IMR-90 (cell line): ENCODE data around the gene SLC8A1. TPM values are rescaled to one million over a fixed set of nuclear protein-coding genes. Genes with fewer than 3 reads are reported as not detected.

Experiments
- ATAC-seq: fragments of 200-7000 bp; cut with Tn5 transposase; 2 replicates; pipeline ENCODE4 v1.9.1; 2020; ENCODE audit warnings: low read depth, mild to moderate bottlenecking, moderate library complexity
- BruUV-seq: library from RNA; stranded (reverse); fragments of 400-500 nt; replicated peaks from 2 replicates; lab custom pipeline; 2021; lab: Mats Ljungman, UMichigan
- CTCF ChIA-PET: fragments of 300-600 bp; formaldehyde crosslinking; extraction: SDS; loops from one replicate; lab custom pipeline; 2021; ENCODE audit warnings: antibody characterized with exemption; lab: Yijun Ruan, JAX
- POLR2A ChIA-PET: fragments of 300-600 bp; sonication (Branson Sonifier 250); formaldehyde crosslinking; loops from one replicate; lab custom pipeline; 2022; ENCODE audit warnings: antibody characterized with exemption; ENCODE audit not compliant: unreplicated experiment; lab: Charles Lee
- DNase-seq: peaks from one replicate; pipeline ENCODE4 v3.0.0; 2013
- H2AFZ ChIP-seq: replicated peaks from 2 replicates; pipeline ENCODE3; 2013; ENCODE audit warnings: low read length, mild to moderate bottlenecking; ENCODE audit not compliant: poor library complexity
- H2AK5ac ChIP-seq: 2 replicates; pipeline ENCODE4 v1.6.1; 2013; ENCODE audit warnings: low read depth, low read length, inconsistent platforms
- H2AK9ac ChIP-seq: replicated peaks from 2 replicates; pipeline ENCODE3; 2013; ENCODE audit warnings: mild to moderate bottlenecking, low read depth, low read length, moderate library complexity; ENCODE audit not compliant: poor library complexity
- H2BK120ac ChIP-seq: 2 replicates; pipeline ENCODE4 v1.6.1; 2013; ENCODE audit warnings: low read depth, low read length, inconsistent platforms
- H2BK15ac ChIP-seq: 3 replicates; pipeline ENCODE4 v1.6.1; 2013; ENCODE audit warnings: low read depth, low read length, inconsistent platforms
- H2BK20ac ChIP-seq: 2 replicates; pipeline ENCODE4 v1.6.1; 2013; ENCODE audit warnings: low read depth, mild to moderate bottlenecking, inconsistent platforms, low read length, moderate library complexity
- H2BK5ac ChIP-seq: 2 replicates; pipeline ENCODE4 v1.6.1; 2013; ENCODE audit warnings: mild to moderate bottlenecking, low read depth, low read length, inconsistent platforms; ENCODE audit not compliant: poor library complexity, severe bottlenecking
- H3K14ac ChIP-seq: replicated peaks from 2 replicates; pipeline ENCODE4 v1.6.1; 2013; ENCODE audit warnings: low read depth, low read length, inconsistent platforms
- H3K18ac ChIP-seq: 2 replicates; pipeline ENCODE4 v1.6.1; 2013; ENCODE audit warnings: low read depth, low read length, control low read depth
- H3K23ac ChIP-seq: 2 replicates; pipeline ENCODE4 v1.6.1; 2013; ENCODE audit warnings: low read depth, low read length, inconsistent platforms
- H3K27ac ChIP-seq: 2 replicates; pipeline ENCODE4 v1.5.1; 2013; ENCODE audit warnings: mild to moderate bottlenecking, control low read depth, low read length; ENCODE audit not compliant: insufficient read depth
- H3K27me3 ChIP-seq: 2 replicates; pipeline ENCODE4 v1.6.1; 2013; ENCODE audit warnings: low read length; ENCODE audit not compliant: control insufficient read depth, insufficient read depth
- H3K36me3 ChIP-seq: 2 replicates; pipeline ENCODE4 v1.6.1; 2013; ENCODE audit warnings: low read length, mixed read lengths; ENCODE audit not compliant: control insufficient read depth, insufficient read depth
- H3K4ac ChIP-seq: 2 replicates; pipeline ENCODE4 v1.6.1; 2013; ENCODE audit warnings: low read depth, low read length, inconsistent platforms
- H3K4me1 ChIP-seq: 2 replicates; pipeline ENCODE4 v1.6.1; 2013; ENCODE audit warnings: low read length, mixed read lengths; ENCODE audit not compliant: control insufficient read depth, insufficient read depth
- H3K4me2 ChIP-seq: 2 replicates; pipeline ENCODE4 v1.6.1; 2013; ENCODE audit warnings: low read depth, mild to moderate bottlenecking, control low read depth, low read length, moderate library complexity
- H3K4me3 ChIP-seq: 2 replicates; pipeline ENCODE4 v1.5.1; 2013; ENCODE audit warnings: low read depth, mild to moderate bottlenecking, control low read depth, low read length, moderate library complexity; ENCODE audit not compliant: insufficient read depth
- H3K56ac ChIP-seq: 2 replicates; pipeline ENCODE4 v1.6.1; 2013; ENCODE audit warnings: low read length, inconsistent platforms; ENCODE audit not compliant: insufficient read depth; ENCODE audit errors: extremely low read depth
- H3K79me1 ChIP-seq, 2 experiments: 2 replicates each; pipeline ENCODE4 v1.6.1; 2013; ENCODE audit warnings: low read length in 2 of 2, inconsistent platforms in 1 of 2, low read depth in 1 of 2
- H3K9ac ChIP-seq: 2 replicates; pipeline ENCODE4 v1.6.1; 2013; ENCODE audit warnings: low read depth, low read length, control low read depth
- H3K9me1 ChIP-seq: 2 replicates; pipeline ENCODE4 v1.6.1; 2013; ENCODE audit warnings: low read length, inconsistent platforms; ENCODE audit not compliant: insufficient read depth
- H3K9me3 ChIP-seq: 2 replicates; pipeline ENCODE4 v1.6.1; 2013; ENCODE audit warnings: low read length; ENCODE audit not compliant: control insufficient read depth, insufficient read depth
- H4K20me1 ChIP-seq: 2 replicates; pipeline ENCODE4 v1.6.1; 2013; ENCODE audit warnings: low read length, inconsistent platforms; ENCODE audit not compliant: insufficient read depth
- H4K5ac ChIP-seq: 2 replicates; pipeline ENCODE4 v1.6.1; 2013; ENCODE audit warnings: mild to moderate bottlenecking, low read depth, low read length, control low read depth
- H4K8ac ChIP-seq, 2 experiments: 2 replicates each; pipeline ENCODE4 v1.6.1; 2013; ENCODE audit warnings: low read depth in 2 of 2, low read length in 2 of 2, control low read depth in 1 of 2, inconsistent platforms in 1 of 2
- H4K91ac ChIP-seq: 2 replicates; pipeline ENCODE4 v1.6.1; 2013; ENCODE audit warnings: low read depth, low read length, inconsistent platforms; ENCODE audit not compliant: insufficient read depth
- BHLHE40 ChIP-seq: fragments of 150-350 bp; IDR thresholded peaks from 2 replicates; pipeline ENCODE4 v1.6.1; 2016; ENCODE audit warnings: mild to moderate bottlenecking, low read depth, low read length
- CEBPB ChIP-seq: IDR thresholded peaks from 2 replicates; pipeline ENCODE4 v1.6.1; 2012; ENCODE audit warnings: low read depth, low read length, improper control_type of control experiment
- CHD1 ChIP-seq: IDR thresholded peaks from 2 replicates; pipeline ENCODE4 v1.6.1; 2012; ENCODE audit warnings: low read depth, low read length, improper control_type of control experiment
- ELK1 ChIP-seq: fragments of 150-350 bp; IDR thresholded peaks from 2 replicates; pipeline ENCODE4 v1.6.1; 2016; ENCODE audit warnings: low read depth, mild to moderate bottlenecking, low read length, moderate library complexity, borderline replicate concordance
- MAFK ChIP-seq: IDR thresholded peaks from 2 replicates; pipeline ENCODE4 v1.6.1; 2012; ENCODE audit warnings: low read depth, low read length, improper control_type of control experiment
- MAZ ChIP-seq: IDR thresholded peaks from 2 replicates; pipeline ENCODE4 v1.6.1; 2012; ENCODE audit warnings: low read depth, mild to moderate bottlenecking, low read length, improper control_type of control experiment, moderate library complexity, borderline replicate concordance
- RAD21 ChIP-seq: IDR thresholded peaks from 2 replicates; pipeline ENCODE4 v1.6.1; 2012; ENCODE audit warnings: low read length, improper control_type of control experiment
- RCOR1 ChIP-seq: IDR thresholded peaks from 2 replicates; pipeline ENCODE4 v1.6.1; 2012; ENCODE audit warnings: mild to moderate bottlenecking, low read length, improper control_type of control experiment; ENCODE audit not compliant: insufficient replicate concordance
- RFX5 ChIP-seq: IDR thresholded peaks from 2 replicates; pipeline ENCODE4 v1.8.0; 2012; ENCODE audit warnings: low read depth, mild to moderate bottlenecking, low read length, moderate library complexity
- SMC3 ChIP-seq: fragments of 150-350 bp; IDR thresholded peaks from 2 replicates; pipeline ENCODE4 v1.6.1; 2016; ENCODE audit warnings: low read depth, mild to moderate bottlenecking, antibody characterized with exemption, low read length, moderate library complexity
- WGBS, 2 experiments: methylation state at CpG; one replicate each; pipeline versions ENCODE4 v1.1.5 to v1.1.7; 2013; ENCODE audit warnings: missing lambda C conversion rate in 2 of 2; ENCODE audit not compliant: insufficient read length in 1 of 2; ENCODE audit errors: extremely low coverage in 2 of 2; 5-methylcytosine and 5-hydroxymethylcytosine counted together
- dilution Hi-C: fragments of 300-500 bp; cut with HindIII; formaldehyde crosslinking; loops from one replicate; pipeline ENCODE4 v1.14.3; 2018; ENCODE audit warnings: low sequenced_read_pairs; ENCODE audit not compliant: unreplicated experiment
- in situ Hi-C: fragments of 300-500 bp; cut with MboI; formaldehyde crosslinking; loops from 3 replicates; pipeline ENCODE4 v1.14.3; 2019; ENCODE audit warnings: low sequenced_read_pairs, inconsistent platforms, mixed read lengths
- intact Hi-C: fragments of 100-400 bp; cut with micrococcal nuclease; formaldehyde crosslinking; loops from 2 replicates; pipeline ENCODE4 v1.10.0; 2022
- polyA plus RNA-seq, 3 experiments: library from polyadenylated mRNA; depleted of rRNA; stranded (reverse); fragments of >200 nt; gene quantifications; 2 replicates each; pipeline ENCODE4 v1.2.3, GENCODE V29; 2012; ENCODE audit warnings: low replicate concordance in 1 of 3
- total RNA-seq: library from RNA; depleted of rRNA; stranded (reverse); fragments of >200 nt; gene quantifications from 2 replicates; pipeline ENCODE4 v1.2.3, GENCODE V29; 2012

The SLC8A1 gene
- total and polyA plus RNA-seq, 2 of the 4 experiments (the other 2 are of a cell fraction), result 7.7 to 57.0 TPM

GRCh38 chr2:40166006-40166405 lies 285.9 kb downstream of the SLC8A1 start:
- peaks cover 12% of the 10 kb centered on the region; the same call in 1 of the 2 replicates for H3K4me1 ChIP-seq
- no peak overlapping the region for H3K23ac ChIP-seq
- H4K20me1 ChIP-seq, result no peaks in the 10 kb centered on the region
- TF ChIP-seq CEBPB, result no peak
- TF ChIP-seq RAD21, result no peak
- no peak for TF ChIP-seq MAZ
- no peak for TF ChIP-seq CHD1
- no peak for TF ChIP-seq RCOR1
- TF ChIP-seq BHLHE40, result no peak
- no peak for TF ChIP-seq ELK1
- no peak for TF ChIP-seq RFX5
- no peak for TF ChIP-seq SMC3
- no peak for TF ChIP-seq MAFK
- H2AFZ ChIP-seq, result no peak overlapping the region
- H3K9me3 ChIP-seq, result no peaks in the 10 kb centered on the region
- peaks cover 12% of the 10 kb centered on the region for H3K36me3 ChIP-seq
- no peak overlapping the region for H3K9ac ChIP-seq
- H3K4ac ChIP-seq, result no peak overlapping the region
- H4K8ac ChIP-seq, result no peak overlapping the region
- ATAC-seq (no peak), DNase-seq (no peak)
- no peak overlapping the region for H2BK120ac ChIP-seq
- peaks cover 5% of the 10 kb centered on the region; the same call in 1 of the 2 replicates for H3K9me1 ChIP-seq
- intact Hi-C loops (no loop called here), in situ Hi-C loops (no loop called here), dilution Hi-C loops (no loop called here)
- peak overlapping the region; percentile 72; the same call in 1 of the 2 replicates for H4K5ac ChIP-seq
- no peak overlapping the region for H3K56ac ChIP-seq
- ChIA-PET CTCF (interaction anchor here (1.3 to 1.5 kb wide), 2 partner anchors 12 to 255 kb away, joined by 3 to 4 read pairs; no protein-coding TSS in a partner anchor), POLR2A (no interaction called here)
- H3K27me3 ChIP-seq, result no peaks in the 10 kb centered on the region
- no CpG with 5 or more reads among the region's 2 CpGs for WGBS, 2 experiments
- no peak overlapping the region; the same call in 1 of the 2 replicates for H3K27ac ChIP-seq
- H4K91ac ChIP-seq, result no peak overlapping the region
- no peak overlapping the region for H2BK5ac ChIP-seq
- H3K4me3 ChIP-seq, result no peak overlapping the region
- H3K4me2 ChIP-seq, result no peak overlapping the region
- H2BK15ac ChIP-seq, result no peak overlapping the region
- H2AK9ac ChIP-seq, result no peak overlapping the region
- no peak overlapping the region for H2AK5ac ChIP-seq
- H3K18ac ChIP-seq, result no peak overlapping the region; the same call in 1 of the 2 replicates
- H3K79me1 ChIP-seq, result no peaks in the 10 kb centered on the region
- no peak overlapping the region for H3K14ac ChIP-seq
- BruUV-seq, result no TSS peak
- H2BK20ac ChIP-seq, result no peak overlapping the region
